ENCODE measurements around the gene ABCA9.

The ABCA9 gene

DNA sequence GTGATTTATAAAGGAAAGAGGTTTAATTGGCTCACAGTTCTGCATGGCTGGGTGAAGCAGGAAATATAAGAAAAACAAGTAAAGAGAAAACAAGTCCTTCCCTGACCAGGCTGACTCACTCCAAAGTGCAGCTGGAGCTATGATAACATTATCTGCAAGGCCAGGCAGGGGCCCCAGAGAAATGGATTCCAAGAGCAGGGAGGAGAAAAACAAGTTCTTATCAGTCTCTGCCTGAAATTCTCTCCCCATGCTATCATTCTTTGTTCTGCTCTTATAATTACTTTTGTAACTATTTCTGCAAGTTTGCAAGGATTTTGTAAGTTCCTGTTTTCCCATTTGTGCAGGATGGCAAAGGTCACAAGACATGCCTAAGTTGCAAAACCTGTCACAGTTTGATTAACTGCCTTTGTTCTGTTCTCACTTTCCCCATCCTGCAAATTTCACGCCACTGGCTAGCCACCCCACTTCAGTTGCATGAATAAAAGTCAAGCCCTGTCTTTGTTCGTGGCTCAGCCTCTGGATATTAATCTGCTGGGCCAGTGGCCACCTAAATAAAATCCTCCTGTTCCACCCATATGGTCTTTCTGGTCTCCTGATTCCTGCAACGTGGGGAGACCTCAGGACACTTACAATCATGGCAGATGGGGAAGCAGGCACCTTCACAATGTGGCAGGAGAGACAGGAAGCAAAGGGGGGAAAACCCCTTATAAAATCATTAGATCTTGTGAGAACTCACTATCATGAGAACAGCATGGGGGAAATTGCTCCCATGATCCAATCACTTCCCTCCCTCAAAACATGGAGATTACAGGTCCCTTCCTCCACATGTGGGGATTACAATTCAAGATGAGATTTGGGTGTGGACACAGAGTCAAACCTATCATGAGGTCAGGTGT lies 13.1 kb downstream of the ABCA9 start:
- Histone ChIP-seq H3K27ac (no peak overlapping the region), H3K4me1 (no peaks in the 10 kb centered on the region), H3K9ac (no peak overlapping the region), H3K9me3 (ENCODE audit: control insufficient read depth, low read length) (no peaks in the 10 kb centered on the region), H2AFZ (no peak overlapping the region), H3K4me3 (ENCODE audit: low read depth, low read length) (no peak overlapping the region), H3K36me3 (ENCODE audit: control insufficient read depth, insufficient read depth, low read length) (no peaks in the 10 kb centered on the region), H3K79me2 (no peaks in the 10 kb centered on the region), H3K27me3 (ENCODE audit: control insufficient read depth, insufficient read depth, low read length) (no peaks in the 10 kb centered on the region), H3K4me2 (ENCODE audit: low read length) (no peak overlapping the region)
- no peak for TF ChIP-seq CTCF (IDR thresholded peaks at IDR 0.05)

DNA sequence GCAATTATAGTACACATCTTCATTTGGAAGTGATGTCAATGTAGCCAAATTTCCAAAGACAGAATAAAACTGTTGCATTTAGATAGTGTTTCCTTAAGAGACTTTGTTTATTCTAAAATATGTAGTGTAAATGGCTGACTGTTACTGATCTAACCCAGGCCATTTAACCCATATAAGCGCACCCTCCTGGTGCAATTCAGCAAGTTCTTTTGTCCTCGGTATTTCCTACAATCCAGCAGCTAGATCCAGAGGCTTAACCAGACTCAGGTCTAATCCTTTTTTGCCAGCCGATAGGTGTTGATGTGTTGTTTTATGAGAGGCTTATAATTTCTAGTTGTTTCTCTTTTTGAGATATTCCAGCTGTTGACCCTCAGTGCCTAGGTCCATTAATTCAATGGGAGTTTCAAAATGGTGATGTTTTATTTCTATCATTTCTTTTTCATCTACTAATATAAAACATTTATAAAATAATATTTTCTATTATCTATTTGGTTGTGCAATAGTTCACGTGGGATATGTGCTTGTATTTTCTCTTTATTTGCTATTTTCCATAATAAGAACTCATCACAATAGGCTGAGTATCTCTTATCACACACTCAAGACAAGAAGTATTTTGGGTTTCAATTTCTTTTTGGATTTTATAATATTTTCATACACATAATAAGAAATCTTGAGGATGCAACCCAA lies 14.5 kb downstream of the ABCA9 start:
- no peak for TF ChIP-seq CTCF (IDR thresholded peaks at IDR 0.05)
- no peaks in the 10 kb centered on the region for H3K4me1 ChIP-seq
- no peaks in the 10 kb centered on the region for H3K9me3 ChIP-seq (ENCODE audit: control insufficient read depth, low read length)
- no peaks in the 10 kb centered on the region for H3K36me3 ChIP-seq (ENCODE audit: control insufficient read depth, insufficient read depth, low read length)
- no peak overlapping the region for H2AFZ ChIP-seq
- H3K27me3 ChIP-seq (ENCODE audit: control insufficient read depth, insufficient read depth, low read length) = no peaks in the 10 kb centered on the region
- no peak overlapping the region for H3K27ac ChIP-seq
- no peak overlapping the region for H3K4me2 ChIP-seq (ENCODE audit: low read length)
- no peak overlapping the region for H3K4me3 ChIP-seq (ENCODE audit: low read depth, low read length)
- H3K79me2 ChIP-seq = no peaks in the 10 kb centered on the region
- H3K9ac ChIP-seq = no peak overlapping the region

DNA sequence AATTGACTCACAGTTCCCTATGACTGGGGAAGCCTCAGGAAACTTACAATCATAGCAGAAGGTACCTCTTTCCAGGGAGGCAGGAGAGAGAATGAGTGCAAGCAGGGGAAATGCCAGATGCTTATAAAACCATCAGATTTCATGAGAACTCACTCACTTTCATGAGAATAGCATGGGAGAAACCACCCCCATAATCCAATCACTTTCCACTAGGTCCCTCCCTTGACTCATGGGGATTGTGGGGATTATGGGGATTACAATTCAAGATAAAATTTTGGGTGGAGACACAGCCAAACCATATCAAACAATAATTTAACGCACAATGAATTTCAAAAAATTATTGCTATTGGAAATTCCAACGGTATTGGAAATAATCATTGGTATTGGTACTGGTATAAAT lies 15.1 kb downstream of the ABCA9 start:
- H3K4me3 ChIP-seq (ENCODE audit: low read depth, low read length) = no peak overlapping the region
- no peak for TF ChIP-seq CTCF (IDR thresholded peaks at IDR 0.05)
- no peak overlapping the region for H3K9ac ChIP-seq
- H3K36me3 ChIP-seq (ENCODE audit: control insufficient read depth, insufficient read depth, low read length) = no peaks in the 10 kb centered on the region
- H2AFZ ChIP-seq = no peak overlapping the region
- no peak overlapping the region for H3K4me2 ChIP-seq (ENCODE audit: low read length)
- H3K27ac ChIP-seq = no peak overlapping the region
- H3K79me2 ChIP-seq = no peaks in the 10 kb centered on the region
- H3K9me3 ChIP-seq (ENCODE audit: control insufficient read depth, low read length) = no peaks in the 10 kb centered on the region
- no peaks in the 10 kb centered on the region for H3K4me1 ChIP-seq
- no peaks in the 10 kb centered on the region for H3K27me3 ChIP-seq (ENCODE audit: control insufficient read depth, insufficient read depth, low read length)

- Histone ChIP-seq H2AFZ (no peak overlapping the region), H3K27me3 (ENCODE audit: control insufficient read depth, insufficient read depth, low read length) (no peaks in the 10 kb centered on the region), H3K9ac (no peak overlapping the region), H3K4me3 (ENCODE audit: low read depth, low read length) (no peak overlapping the region), H3K9me3 (ENCODE audit: control insufficient read depth, low read length) (no peaks in the 10 kb centered on the region), H3K4me1 (no peaks in the 10 kb centered on the region), H3K36me3 (ENCODE audit: control insufficient read depth, insufficient read depth, low read length) (no peaks in the 10 kb centered on the region), H3K79me2 (no peaks in the 10 kb centered on the region), H3K4me2 (ENCODE audit: low read length) (no peak overlapping the region), H3K27ac (no peak overlapping the region)
- no peak for TF ChIP-seq CTCF (IDR thresholded peaks at IDR 0.05)
Observed at GRCh38 chr17:69044371-69044770, 16.4 kb downstream of the ABCA9 start.

Measured in parathyroid adenoma (tissue), 2 donors.